Upper lobe of left lung (tissue), 6 donors: ENCODE measurements around the gene RCL1. TPM values are rescaled to one million over a fixed set of nuclear protein-coding genes. Genes with fewer than 3 reads are reported as not detected.

Source experiments
- ATAC-seq, 2 donors: fragments of 200-7000 bp; cut with Tn5 transposase; one replicate each; pipeline ENCODE4 v1.9.1; 2022; ENCODE audit warnings: mild to moderate bottlenecking in 2 of 2, moderate library complexity in 2 of 2; ENCODE audit not compliant: low FRiP score in 2 of 2
- DNase-seq, 2 donors: peaks; one replicate each; pipeline ENCODE4 v3.0.0-alpha.2; 2019 to 2020
- H3K27ac ChIP-seq, 4 donors: fragments of 200-600 bp; sonication (generic); one replicate each; pipeline ENCODE4 v1.5.1; 2016 to 2019
- H3K27me3 ChIP-seq, 4 donors: fragments of 200-600 bp; sonication (generic); one replicate each; pipeline ENCODE4 v1.5.1; 2017 to 2019
- H3K36me3 ChIP-seq, 4 donors: fragments of 200-600 bp; sonication (generic); one replicate each; pipeline ENCODE4 v1.5.1; 2016 to 2019
- H3K4me1 ChIP-seq, 4 donors: fragments of 200-600 bp; sonication (generic); one replicate each; pipeline ENCODE4 v1.5.1; 2018 to 2019
- H3K4me3 ChIP-seq, 4 donors: fragments of 200-600 bp; sonication (generic); one replicate each; pipeline ENCODE4 v1.5.1; 2017 to 2019; ENCODE audit warnings: mild to moderate bottlenecking in 2 of 4, moderate library complexity in 1 of 4
- H3K9me3 ChIP-seq, 4 donors: fragments of 200-600 bp; sonication (generic); one replicate each; pipeline ENCODE4 v1.5.1; 2018 to 2019
- EP300 ChIP-seq, 4 donors: sonication (generic); formaldehyde crosslinking; IDR thresholded peaks; one replicate each; pipeline ENCODE4 v1.5.1; 2017; ENCODE audit warnings: antibody characterized with exemption in 4 of 4, control low read depth in 2 of 4
- POLR2A ChIP-seq, 4 donors: fragments of 450-650 bp; IDR thresholded peaks; one replicate each; pipeline ENCODE4 v1.5.1; 2016 to 2017; ENCODE audit warnings: antibody characterized with exemption in 4 of 4, mild to moderate bottlenecking in 2 of 4
- POLR2AphosphoS5 ChIP-seq, 2 donors: sonication (generic); formaldehyde crosslinking; IDR thresholded peaks; one replicate each; pipeline ENCODE4 v1.5.1; 2017; ENCODE audit warnings: antibody characterized with exemption in 2 of 2
- WGBS, 2 donors: methylation state at CpG; one replicate each; pipeline ENCODE4 v1.1.5; 2017 to 2018; 5-methylcytosine and 5-hydroxymethylcytosine counted together
- total RNA-seq, 6 donors: library from RNA; depleted of rRNA in 4 of 6; stranded (reverse); fragments of >200 nt in 4 of 6; gene quantifications; one replicate each; pipeline versions ENCODE4 v1.1.0 to v1.2.1, GENCODE V29; 2016 to 2021
- TF ChIP-seq, protein P1 (sequence below), 6 experiments: fragments of 450-650 bp in 4 of 6; fragments of 200-600 bp in 2 of 6; sonication (generic) in 2 of 6; IDR thresholded peaks; one replicate each; pipeline ENCODE4 v1.5.1; 2016 to 2019; ENCODE audit warnings: antibody characterized with exemption in 6 of 6
- donor health status: DM: no; HTN: no; CAD: no; lungs with moderate emphysema.
- donor health status: DM: no; HTN: yes; CAD: no; lungs with severe emphysema.

Gene RCL1
- total RNA-seq, 6 donors from 2014 or later = 20.8 to 63.9 (median 30.1) TPM

- no peaks in the 10 kb centered on the region for H3K27me3 ChIP-seq
Observed at GRCh38 chr9:4796530-4796929, 3.8 kb downstream of the RCL1 start.

DNA sequence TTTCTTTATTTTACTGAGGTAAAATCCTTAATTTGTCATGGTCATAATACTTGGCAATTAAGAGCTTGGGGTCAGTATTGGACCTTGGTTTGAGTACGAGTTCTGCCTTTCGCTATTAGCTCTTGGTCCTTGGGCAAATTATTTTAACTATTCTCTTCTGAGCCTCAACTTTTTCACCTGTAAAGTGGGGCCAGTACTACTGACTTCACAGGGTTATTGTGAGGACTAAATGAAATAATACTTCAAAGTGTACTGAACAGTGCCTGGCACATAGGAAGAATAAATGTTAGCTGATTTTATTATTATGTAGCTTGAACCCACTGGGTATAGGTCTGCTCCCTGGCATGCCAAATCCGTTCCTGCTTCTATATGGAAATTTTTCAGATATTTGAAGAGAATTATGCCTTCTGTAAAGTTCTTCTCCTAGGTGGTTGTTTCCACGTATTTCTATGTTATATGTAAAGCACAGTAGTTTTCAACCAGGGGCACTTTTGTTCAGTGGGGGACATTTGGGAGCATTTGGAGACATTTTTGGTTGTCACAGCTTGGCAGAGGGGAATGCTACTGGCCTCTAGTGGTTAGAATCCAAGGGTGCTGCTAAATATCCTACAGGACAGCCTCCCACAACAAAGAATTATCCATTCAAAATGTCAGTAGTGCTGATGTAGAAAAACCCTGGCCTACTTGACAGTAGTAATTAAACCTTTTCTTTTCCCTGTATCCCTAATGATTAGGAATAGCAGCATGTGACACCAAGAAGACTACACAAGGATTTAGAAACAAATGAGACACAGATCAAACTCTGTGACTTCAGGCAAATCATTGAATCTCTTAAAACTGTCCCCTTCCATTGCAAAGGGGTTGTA, 4.5 kb downstream of the RCL1 start:
- H3K27ac ChIP-seq = peak overlapping the region; percentile 8 to 78 (median 58)

More at GRCh38 chr9:4796530-4796929, 3.8 kb downstream of the RCL1 start:
- H3K4me1 ChIP-seq = peaks cover 44 to 69% (median 51%) of the 10 kb centered on the region in 4 donors
- H3K4me3 ChIP-seq = no peak overlapping the region
- no peak for DNase-seq
- TF ChIP-seq, protein P1, sequence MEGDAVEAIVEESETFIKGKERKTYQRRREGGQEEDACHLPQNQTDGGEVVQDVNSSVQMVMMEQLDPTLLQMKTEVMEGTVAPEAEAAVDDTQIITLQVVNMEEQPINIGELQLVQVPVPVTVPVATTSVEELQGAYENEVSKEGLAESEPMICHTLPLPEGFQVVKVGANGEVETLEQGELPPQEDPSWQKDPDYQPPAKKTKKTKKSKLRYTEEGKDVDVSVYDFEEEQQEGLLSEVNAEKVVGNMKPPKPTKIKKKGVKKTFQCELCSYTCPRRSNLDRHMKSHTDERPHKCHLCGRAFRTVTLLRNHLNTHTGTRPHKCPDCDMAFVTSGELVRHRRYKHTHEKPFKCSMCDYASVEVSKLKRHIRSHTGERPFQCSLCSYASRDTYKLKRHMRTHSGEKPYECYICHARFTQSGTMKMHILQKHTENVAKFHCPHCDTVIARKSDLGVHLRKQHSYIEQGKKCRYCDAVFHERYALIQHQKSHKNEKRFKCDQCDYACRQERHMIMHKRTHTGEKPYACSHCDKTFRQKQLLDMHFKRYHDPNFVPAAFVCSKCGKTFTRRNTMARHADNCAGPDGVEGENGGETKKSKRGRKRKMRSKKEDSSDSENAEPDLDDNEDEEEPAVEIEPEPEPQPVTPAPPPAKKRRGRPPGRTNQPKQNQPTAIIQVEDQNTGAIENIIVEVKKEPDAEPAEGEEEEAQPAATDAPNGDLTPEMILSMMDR (IDR thresholded peaks at IDR 0.05) = no peak
- no peak for TF ChIP-seq POLR2A (IDR thresholded peaks at IDR 0.05)
- no peaks in the 10 kb centered on the region for H3K9me3 ChIP-seq
- peak overlapping the region in 2 of 4 donors; percentile 78 for H3K27ac ChIP-seq
- no peaks in the 10 kb centered on the region for H3K36me3 ChIP-seq
- 95 to 98% methylated on average over 2 of the region's 2 CpGs for WGBS, 2 donors
- ATAC-seq = no peak

DNA sequence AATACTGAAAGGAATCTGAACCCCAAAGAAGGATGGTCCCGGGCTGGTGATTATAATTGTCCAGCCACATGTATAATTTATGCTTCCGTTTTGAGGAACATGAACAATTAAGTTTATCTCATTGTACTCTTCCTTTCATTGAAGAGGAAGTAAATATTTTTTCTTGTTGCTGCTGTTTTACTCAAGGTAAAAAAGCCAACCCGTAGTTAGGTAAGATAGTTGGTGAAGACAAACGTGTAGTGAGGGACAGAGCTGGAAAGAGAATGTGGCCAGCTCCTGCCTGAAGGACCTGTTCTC, 5.1 kb downstream of the RCL1 start:
- Histone ChIP-seq H3K4me3 (no peak overlapping the region), H3K9me3 (no peaks in the 10 kb centered on the region), H3K4me1 (peaks cover 42 to 61% (median 44%) of the 10 kb centered on the region in 4 donors), H3K27ac (peak overlapping the region; percentile 38 to 78 (median 68)), H3K36me3 (no peaks in the 10 kb centered on the region), H3K27me3 (no peaks in the 10 kb centered on the region)
- WGBS, 2 donors = 29 to 49% methylated on average over 4 of the region's 4 CpGs
- TF ChIP-seq EP300 (IDR thresholded peaks at IDR 0.05) (no peak), POLR2AphosphoS5 (IDR thresholded peaks at IDR 0.05) (no peak), POLR2A (IDR thresholded peaks at IDR 0.05) (no peak)
- TF ChIP-seq, protein P1 (IDR thresholded peaks at IDR 0.05) = no peak
- DNase-seq (no peak), ATAC-seq (no peak)

More for the DNA sequence above, 4.5 kb downstream of the RCL1 start:
- Histone ChIP-seq H3K4me1 (peaks cover 42 to 63% (median 45%) of the 10 kb centered on the region in 4 donors), H3K9me3 (no peaks in the 10 kb centered on the region), H3K36me3 (no peaks in the 10 kb centered on the region), H3K4me3 (no peak overlapping the region), H3K27me3 (no peaks in the 10 kb centered on the region)
- no peak for DNase-seq
- TF ChIP-seq, protein P1 (IDR thresholded peaks at IDR 0.05) = peak in 5 of 6 experiments; percentile 39 to 64 (median 56)
- no peak for TF ChIP-seq EP300 (IDR thresholded peaks at IDR 0.05)
- 80 to 92% methylated on average over 4 of the region's 4 CpGs for WGBS, 2 donors
- no peak for ATAC-seq

DNA sequence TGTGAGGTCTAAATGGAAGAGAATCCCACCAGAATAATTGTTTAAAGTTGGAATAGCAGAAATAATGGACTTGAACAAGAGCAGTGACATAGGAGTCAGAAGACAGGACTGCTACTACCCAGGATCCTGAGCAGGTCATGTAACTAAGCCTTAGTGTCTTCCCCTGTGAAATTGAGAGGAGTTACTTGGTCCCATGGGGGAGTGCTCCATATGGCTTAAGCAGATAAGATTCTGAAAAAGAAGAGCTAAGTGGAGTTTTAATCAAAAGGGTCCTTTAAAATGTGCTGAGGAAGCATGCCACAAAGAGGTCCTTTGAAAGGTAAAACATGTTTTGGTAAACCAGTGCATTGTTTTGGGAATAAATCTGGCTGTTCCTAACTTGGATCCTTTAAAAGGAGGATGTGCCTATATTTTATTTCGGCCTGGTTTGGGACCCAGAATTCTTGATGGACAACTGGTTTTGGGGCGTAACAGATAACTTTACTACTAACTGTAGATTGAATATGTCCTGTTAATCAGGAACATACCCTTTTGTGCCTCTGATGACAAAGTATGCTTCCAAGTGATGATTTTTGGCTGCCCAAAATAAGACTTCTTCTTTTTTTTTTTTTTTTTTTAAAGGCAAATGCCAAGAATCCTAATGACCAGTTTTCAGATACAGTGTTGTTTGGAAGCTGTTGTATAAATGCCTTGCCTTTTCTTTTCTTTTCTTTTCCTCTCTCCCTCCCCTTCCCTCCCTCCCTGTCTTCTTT, 5.7 kb downstream of the RCL1 start:
- 76 to 77% methylated on average over 2 of the region's 2 CpGs for WGBS, 2 donors
- DNase-seq = no peak
- no peak overlapping the region for H3K4me3 ChIP-seq
- ATAC-seq = no peak
- peaks cover 42 to 59% (median 43%) of the 10 kb centered on the region in 4 donors for H3K4me1 ChIP-seq
- peak overlapping the region; percentile 38 to 78 (median 68) for H3K27ac ChIP-seq
- TF ChIP-seq, protein P1 (IDR thresholded peaks at IDR 0.05) = no peak
- no peak for TF ChIP-seq POLR2A (IDR thresholded peaks at IDR 0.05)
- TF ChIP-seq POLR2AphosphoS5 (IDR thresholded peaks at IDR 0.05) = no peak
- H3K27me3 ChIP-seq = no peaks in the 10 kb centered on the region
- H3K36me3 ChIP-seq = no peaks in the 10 kb centered on the region
- H3K9me3 ChIP-seq = no peaks in the 10 kb centered on the region
